H1 (cell line): Measurements from ENCODE around the gene NCF4. TPM values are rescaled to one million over a fixed set of nuclear protein-coding genes. Genes with fewer than 3 reads are reported as not detected.

ENCODE experiments used
- CTCF ChIA-PET: fragments of 300-600 bp; sonication (Branson Sonifier 250); formaldehyde crosslinking; loops from one replicate; lab custom pipeline; 2021; ENCODE audit not compliant: partially characterized antibody; lab: Charles Lee
- POLR2A ChIA-PET: fragments of 300-600 bp; sonication (Branson Sonifier 250); formaldehyde crosslinking; loops from one replicate; lab custom pipeline; 2021; ENCODE audit warnings: inconsistent platforms; ENCODE audit not compliant: partially characterized antibody; lab: Charles Lee
- DNase-seq, 2 experiments: peaks; one replicate each; pipeline versions ENCODE4 v3.0.0 to v3.0.0-alpha.2; 2010 to 2022; ENCODE audit warnings: low spot score in 2 of 2, low read depth in 1 of 2, mixed read lengths in 1 of 2
- FAIRE-seq: peaks from 2 replicates; lab custom pipeline; 2011; peaks lifted over from hg19 to GRCh38; lab: Jason Lieb, UNC
- H2AFZ ChIP-seq: 2 replicates; pipeline ENCODE4 v1.8.1; 2012; ENCODE audit warnings: low read length, inconsistent platforms
- H2AK5ac ChIP-seq: 2 replicates; pipeline ENCODE4 v1.6.1; 2013; ENCODE audit warnings: low read depth, low read length
- H2BK120ac ChIP-seq: replicated peaks from 2 replicates; pipeline ENCODE3; 2013; ENCODE audit warnings: low read depth, low read length, inconsistent platforms
- H2BK12ac ChIP-seq: 2 replicates; pipeline ENCODE4 v1.6.1; 2013; ENCODE audit warnings: low read depth, low read length
- H2BK15ac ChIP-seq: 2 replicates; pipeline ENCODE4 v1.6.1; 2013; ENCODE audit warnings: low read length
- H2BK20ac ChIP-seq: 2 replicates; pipeline ENCODE4 v1.6.1; 2013; ENCODE audit warnings: low read length
- H2BK5ac ChIP-seq: 2 replicates; pipeline ENCODE4 v1.6.1; 2013; ENCODE audit warnings: low read depth, low read length
- H3K14ac ChIP-seq: 2 replicates; pipeline ENCODE4 v1.6.1; 2013; ENCODE audit warnings: inconsistent platforms; ENCODE audit not compliant: insufficient read length
- H3K18ac ChIP-seq: 2 replicates; pipeline ENCODE4 v1.6.1; 2013; ENCODE audit warnings: low read length; ENCODE audit errors: extremely low read depth
- H3K23ac ChIP-seq: 2 replicates; pipeline ENCODE4 v1.6.1; 2013; ENCODE audit warnings: inconsistent platforms; ENCODE audit not compliant: insufficient read length
- H3K23me2 ChIP-seq: 2 replicates; pipeline ENCODE4 v1.6.1; 2013; ENCODE audit warnings: low read depth, low read length
- H3K27ac ChIP-seq: 2 replicates; pipeline ENCODE4 v1.6.1; 2011; ENCODE audit warnings: low read depth, low read length, inconsistent platforms
- H3K27me3 ChIP-seq, 4 experiments: replicated peaks in 1 of 4; 1 replicate in 1 of 4; 2 replicates in 3 of 4; pipeline versions ENCODE4 v1.6.1 to v1.8.1; 2011 to 2013; ENCODE audit warnings: low read length in 3 of 4, mild to moderate bottlenecking in 3 of 4, inconsistent platforms in 2 of 4, mixed read lengths in 2 of 4, moderate library complexity in 1 of 4; ENCODE audit not compliant: control insufficient read depth in 3 of 4, insufficient read depth in 3 of 4; ENCODE audit errors: extremely low read depth in 1 of 4
- H3K36me3 ChIP-seq, 4 experiments: 2 replicates each; pipeline versions ENCODE4 v1.6.1 to v1.8.1; 2011 to 2013; ENCODE audit warnings: mild to moderate bottlenecking in 4 of 4, low read length in 3 of 4, moderate library complexity in 2 of 4, control low read depth in 1 of 4, inconsistent platforms in 1 of 4; ENCODE audit not compliant: insufficient read depth in 4 of 4, control insufficient read depth in 2 of 4
- H3K4ac ChIP-seq: replicated peaks from 2 replicates; pipeline ENCODE3; 2013; ENCODE audit warnings: low read length, low read depth, mixed read lengths, inconsistent platforms; ENCODE audit not compliant: insufficient read length
- H3K4me1 ChIP-seq, 4 experiments: replicated peaks in 1 of 4; 1 replicate in 1 of 4; 2 replicates in 3 of 4; pipeline versions ENCODE4 v1.6.1 to v1.8.1; 2011 to 2013; ENCODE audit warnings: low read length in 3 of 4, inconsistent platforms in 2 of 4, mixed read lengths in 1 of 4; ENCODE audit not compliant: insufficient read depth in 4 of 4, control insufficient read depth in 3 of 4
- H3K4me2 ChIP-seq, 2 experiments: 2 replicates each; pipeline versions ENCODE4 v1.6.1 to v1.8.1; 2011 to 2013; ENCODE audit warnings: low read depth in 2 of 2, low read length in 2 of 2, control low read depth in 1 of 2, inconsistent platforms in 1 of 2, mild to moderate bottlenecking in 1 of 2; ENCODE audit not compliant: insufficient read depth in 1 of 2
- H3K4me3 ChIP-seq, 4 experiments: fragments of 200-600, 300-600 bp in 1 of 4; sonication (generic), shearing (Covaris generic), sonication (Bioruptor Twin) in 1 of 4; 2 replicates each; pipeline versions ENCODE4 v1.5.1 to v1.8.1; 2011 to 2016; ENCODE audit warnings: low read length in 4 of 4, low read depth in 3 of 4, control low read depth in 2 of 4, inconsistent platforms in 2 of 4, mild to moderate bottlenecking in 2 of 4, mixed read lengths in 1 of 4, moderate library complexity in 1 of 4; ENCODE audit not compliant: insufficient read depth in 2 of 4; ENCODE audit errors: extremely low read depth in 1 of 4
- H3K56ac ChIP-seq: replicated peaks from 2 replicates; pipeline ENCODE3; 2013; ENCODE audit warnings: low read depth, mild to moderate bottlenecking, mixed read lengths, low read length, inconsistent platforms; ENCODE audit not compliant: insufficient read length
- H3K79me1 ChIP-seq: 2 replicates; pipeline ENCODE4 v1.6.1; 2013; ENCODE audit warnings: low read depth, low read length, control low read depth
- H3K79me2 ChIP-seq, 2 experiments: 2 replicates each; pipeline versions ENCODE4 v1.6.1 to v1.8.1; 2012 to 2013; ENCODE audit warnings: low read length in 2 of 2, mild to moderate bottlenecking in 2 of 2, inconsistent platforms in 1 of 2; ENCODE audit not compliant: insufficient read depth in 2 of 2, control insufficient read depth in 1 of 2
- H3K9ac ChIP-seq, 4 experiments: replicated peaks in 1 of 4; 1 replicate in 1 of 4; 2 replicates in 3 of 4; pipeline versions ENCODE4 v1.6.1 to v1.8.1; 2011 to 2013; ENCODE audit warnings: low read depth in 3 of 4, low read length in 3 of 4, control low read depth in 2 of 4, mild to moderate bottlenecking in 2 of 4, moderate library complexity in 2 of 4, inconsistent platforms in 1 of 4; ENCODE audit errors: extremely low read depth in 1 of 4
- H3K9me3 ChIP-seq, 2 experiments: 2 replicates each; pipeline versions ENCODE4 v1.6.1 to v1.8.1; 2012 to 2013; ENCODE audit warnings: mild to moderate bottlenecking in 2 of 2, moderate library complexity in 2 of 2, control low read depth in 1 of 2, inconsistent platforms in 1 of 2, low read depth in 1 of 2, low read length in 1 of 2, mixed read lengths in 1 of 2; ENCODE audit not compliant: insufficient read depth in 2 of 2
- H4K20me1 ChIP-seq, 2 experiments: replicated peaks in 1 of 2; 2 replicates each; pipeline versions ENCODE3 to v1.8.1; 2011 to 2013; ENCODE audit warnings: inconsistent platforms in 2 of 2, low read length in 2 of 2, mild to moderate bottlenecking in 1 of 2; ENCODE audit not compliant: insufficient read depth in 2 of 2, control insufficient read depth in 1 of 2
- H4K5ac ChIP-seq: 2 replicates; pipeline ENCODE4 v1.6.1; 2013; ENCODE audit warnings: low read length, low read depth, mixed read lengths, inconsistent platforms; ENCODE audit not compliant: insufficient read length
- H4K8ac ChIP-seq: 2 replicates; pipeline ENCODE4 v1.8.0; 2013; ENCODE audit warnings: mild to moderate bottlenecking, moderate library complexity, low read length, inconsistent platforms; ENCODE audit not compliant: insufficient read depth; ENCODE audit errors: extremely low read depth
- H4K91ac ChIP-seq: replicated peaks from 2 replicates; pipeline ENCODE3; 2013; ENCODE audit warnings: low read length, mixed read lengths, inconsistent platforms; ENCODE audit not compliant: insufficient read length
- CBX8 ChIP-seq: fragments of 300-800, 300-1000 bp; sonication (generic); IDR thresholded peaks from 2 replicates; pipeline ENCODE4 v1.7.1; 2016; ENCODE audit warnings: low read depth, low read length, borderline replicate concordance
- EZH2 ChIP-seq: fragments of 200-600 bp; sonication (generic); IDR thresholded peaks from 2 replicates; pipeline ENCODE4 v1.7.1; 2012; ENCODE audit warnings: low read depth, mild to moderate bottlenecking, moderate library complexity, low read length, inconsistent platforms; ENCODE audit not compliant: severe bottlenecking
- FOSL1 ChIP-seq: IDR thresholded peaks from 2 replicates; pipeline ENCODE4 v1.6.1; 2011; ENCODE audit warnings: mild to moderate bottlenecking, low read depth, low read length, moderate library complexity; ENCODE audit not compliant: insufficient read depth
- HDAC2 ChIP-seq, 2 experiments: fragments of 300-600 bp in 1 of 2; sonication (generic) in 1 of 2; IDR thresholded peaks; 2 replicates each; pipeline ENCODE4 v1.6.1; 2011 to 2012; ENCODE audit warnings: low read depth in 2 of 2, low read length in 2 of 2, mild to moderate bottlenecking in 2 of 2, moderate library complexity in 2 of 2, borderline replicate concordance in 1 of 2, inconsistent platforms in 1 of 2
- JUN ChIP-seq: IDR thresholded peaks from 2 replicates; pipeline ENCODE4 v1.6.1; 2011; ENCODE audit warnings: low read depth, mild to moderate bottlenecking, improper control_type of control experiment, low read length
- JUND ChIP-seq: IDR thresholded peaks from 2 replicates; pipeline ENCODE4 v1.6.1; 2011; ENCODE audit warnings: mild to moderate bottlenecking, improper control_type of control experiment, low read length
- KDM4A ChIP-seq: IDR thresholded peaks from one replicate; pipeline ENCODE4 v1.7.1; 2012; ENCODE audit warnings: low read depth, mild to moderate bottlenecking, moderate library complexity, low read length, inconsistent platforms; ENCODE audit not compliant: severe bottlenecking
- KDM5A ChIP-seq: fragments of 200-600 bp; IDR thresholded peaks from 2 replicates; pipeline ENCODE4 v1.7.1; 2012; ENCODE audit warnings: mild to moderate bottlenecking, low read length, inconsistent platforms, mixed read lengths
- NRF1 ChIP-seq: IDR thresholded peaks from 2 replicates; pipeline ENCODE4 v1.6.1; 2011; ENCODE audit warnings: mild to moderate bottlenecking, low read depth, low read length, improper control_type of control experiment
- SP1 ChIP-seq: IDR thresholded peaks from 2 replicates; pipeline ENCODE4 v1.6.1; 2011; ENCODE audit warnings: low read depth, low read length
- SUZ12 ChIP-seq: fragments of 200-600 bp; sonication (generic); IDR thresholded peaks from 2 replicates; pipeline ENCODE4 v1.6.1; 2012; ENCODE audit warnings: mild to moderate bottlenecking, inconsistent platforms, low read length, moderate library complexity, mixed read lengths
- TBP ChIP-seq: IDR thresholded peaks from 2 replicates; pipeline ENCODE4 v1.6.1; 2011; ENCODE audit warnings: low read depth, low read length, improper control_type of control experiment
- TCF12 ChIP-seq: IDR thresholded peaks from 2 replicates; pipeline ENCODE4 v1.6.1; 2011; ENCODE audit warnings: low read depth, mild to moderate bottlenecking, low read length
- YY1 ChIP-seq: IDR thresholded peaks from 2 replicates; pipeline ENCODE4 v1.6.1; 2011; ENCODE audit warnings: low read depth, mild to moderate bottlenecking, low read length
- WGBS, 2 experiments: shearing (Covaris generic) in 1 of 2; methylation state at CpG; one replicate each; pipeline versions ENCODE4 v1.1.6 to v1.1.7; 2013 to 2015; ENCODE audit warnings: low lambda C conversion rate in 2 of 2, mixed read lengths in 2 of 2, inconsistent platforms in 1 of 2, low coverage in 1 of 2, missing lambda C conversion rate in 1 of 2; ENCODE audit not compliant: insufficient replicate concordance in 2 of 2, insufficient coverage in 1 of 2, insufficient read length in 1 of 2; ENCODE audit errors: extremely low coverage in 1 of 2, missing lambda C conversion rate in 1 of 2; 5-methylcytosine and 5-hydroxymethylcytosine counted together
- polyA plus RNA-seq, 7 experiments: library from polyadenylated mRNA; depleted of rRNA in 3 of 7; stranded (reverse) in 5 of 7; unstranded in 2 of 7; fragments of >200 nt in 5 of 7; fragments of 200-250 nt in 2 of 7; gene quantifications; 1 replicate in 5 of 7; 2 replicates in 1 of 7; 4 replicates in 1 of 7; pipeline versions ENCODE4 v1.2.1 to v1.2.3, GENCODE V29; 2011 to 2013; ENCODE audit warnings: missing spikeins in 2 of 7, mixed read lengths in 2 of 7
- total RNA-seq: library from RNA; stranded (reverse); fragmentation: NEBNext Ultra II Directional; extraction: Animal tissue kit (Norgen Biotek cat#: 25700); gene quantifications from 2 replicates; pipeline ENCODE4 v1.2.1, GENCODE V29; 2021

The NCF4 gene
- total and polyA plus RNA-seq, 2 of the 8 experiments (the other 6 are each of a cell fraction or from before 2014, with no cell fraction given), result 0.20 TPM; not detected in 1

GRCh38 chr22:36892292-36892691, 31.5 kb downstream of the NCF4 start:
- Histone ChIP-seq H3K18ac (no peak overlapping the region), H4K91ac (no peak overlapping the region), H2BK120ac (no peak overlapping the region), H3K9ac (no peak overlapping the region), H4K5ac (no peak overlapping the region), H3K79me2 (no peaks in the 10 kb centered on the region), H2AK5ac (no peak overlapping the region), H2BK5ac (no peak overlapping the region), H3K4me1 (0 out of 7 replicates have a peak, but pooled peaks cover 0 to 2% (median 0%) of the 10 kb centered on the region in 4 experiments), H3K9me3 (peaks cover 9 to 13% of the 10 kb centered on the region in 2 experiments; a peak in 3 of 4 replicates), H3K79me1 (no peaks in the 10 kb centered on the region), H4K8ac (no peak overlapping the region), H3K36me3 (no peaks in the 10 kb centered on the region; a peak in 1 of 8 replicates), H3K23me2 (no peaks in the 10 kb centered on the region; the same call in 1 of the 2 replicates), H3K14ac (no peak overlapping the region), H2BK15ac (no peak overlapping the region), H3K4me2 (no peak overlapping the region), H3K56ac (no peak overlapping the region), H3K23ac (no peak overlapping the region), H2BK12ac (no peak overlapping the region), H3K27me3 (no peaks in the 10 kb centered on the region), H3K4ac (no peak overlapping the region), H2AFZ (no peak overlapping the region), H4K20me1 (no peaks in the 10 kb centered on the region), H3K27ac (no peak overlapping the region), H2BK20ac (no peak overlapping the region), H3K4me3 (no peak overlapping the region)
- ChIA-PET CTCF (interaction anchor here (0.8 to 1.8 kb wide), 5 partner anchors 12 to 85 kb away, joined by 3 to 5 read pairs (median 4); no protein-coding TSS in a partner anchor), POLR2A (interaction anchor here (1.1 kb wide), 1 partner anchor 72 kb away, joined by 3 read pairs; no protein-coding TSS in a partner anchor)
- no peak for FAIRE-seq
- no peak for DNase-seq
- 52% methylated on average over 2 of the region's 2 CpGs; no CpG with 5 or more reads in 1 of the 2 experiments for WGBS, 2 experiments
- no peak for TF ChIP-seq HDAC2 (IDR thresholded peaks at IDR 0.05; ENCODE audit: borderline replicate concordance in 1 of 2, low read depth in 2 of 2, low read length in 2 of 2)
- no peak for TF ChIP-seq CBX8
- no peak for TF ChIP-seq TCF12
- TF ChIP-seq NRF1, result no peak
- no peak for TF ChIP-seq SUZ12
- TF ChIP-seq YY1, result no peak
- no peak for TF ChIP-seq SP1
- TF ChIP-seq JUN, result no peak
- TF ChIP-seq KDM4A, result no peak
- TF ChIP-seq JUND, result no peak
- TF ChIP-seq EZH2, result no peak
- TF ChIP-seq KDM5A, result no peak
- TF ChIP-seq TBP, result no peak
- TF ChIP-seq FOSL1, result no peak
